Body of pancreas (tissue), 4 donors: ENCODE data around the gene CYP11A1. TPM values are rescaled to one million over a fixed set of nuclear protein-coding genes. Genes with fewer than 3 reads are reported as not detected.

Experiments used
- ATAC-seq: fragments of 150-250 bp; one replicate; pipeline ENCODE4 v1.9.1; 2016
- DNase-seq, 4 donors: peaks; one replicate each; pipeline ENCODE4 v3.0.0-alpha.2; 2019
- H3K27ac ChIP-seq, 4 donors: fragments of 200-600 bp; sonication (generic); 1 replicate in 3 of 4; 2 replicates in 1 of 4; pipeline versions ENCODE4 v1.5.1 to v1.6.1; 2016 to 2019; ENCODE audit warnings: mild to moderate bottlenecking in 1 of 4, mixed read lengths in 1 of 4, moderate library complexity in 1 of 4
- H3K27me3 ChIP-seq, 2 donors: fragments of 200-600 bp; sonication (generic); one replicate each; pipeline ENCODE4 v1.6.0; 2016; ENCODE audit warnings: mild to moderate bottlenecking in 1 of 2
- H3K36me3 ChIP-seq, 2 donors: fragments of 200-600 bp; sonication (generic); replicated peaks in 1 of 2; 2 replicates each; pipeline ENCODE4 v1.5.1; 2016; ENCODE audit warnings: low read depth in 2 of 2; ENCODE audit not compliant: insufficient read depth in 1 of 2
- H3K4me1 ChIP-seq: fragments of 200-600 bp; sonication (generic); one replicate; pipeline ENCODE4 v1.6.0; 2016
- H3K4me3 ChIP-seq, 2 donors: fragments of 200-600 bp; sonication (generic); 1 replicate in 1 of 2; 2 replicates in 1 of 2; pipeline ENCODE4 v1.5.1; 2016 to 2019
- H3K9me3 ChIP-seq, 3 donors: fragments of 200-600 bp; sonication (generic); 1 replicate in 2 of 3; 2 replicates in 1 of 3; pipeline ENCODE4 v1.5.1; 2016
- POLR2A ChIP-seq, 3 donors: fragments of 450-650 bp; IDR thresholded peaks; one replicate each; pipeline ENCODE4 v1.6.1; 2016; ENCODE audit warnings: antibody characterized with exemption in 3 of 3, mild to moderate bottlenecking in 2 of 3
- WGBS, 2 donors: methylation state at CpG; one replicate each; pipeline ENCODE4 v1.1.5; 2017; 5-methylcytosine and 5-hydroxymethylcytosine counted together
- intact Hi-C: fragments of 100-400 bp; cut with DNase I; formaldehyde crosslinking; loops from one replicate; pipeline ENCODE4 v1.15.1; 2023
- total RNA-seq, 2 donors: library from RNA; depleted of rRNA; stranded (reverse); fragments of >200 nt; gene quantifications; one replicate each; pipeline ENCODE4 v1.1.0, GENCODE V29; 2016
- TF ChIP-seq, protein P1 (sequence below), 7 experiments: fragments of 450-650 bp in 4 of 7; fragments of 200-600 bp in 3 of 7; sonication (generic) in 3 of 7; IDR thresholded peaks; one replicate each; pipeline ENCODE4 v1.5.1; 2016 to 2019; ENCODE audit warnings: antibody characterized with exemption in 7 of 7

Gene CYP11A1
- total RNA-seq, 2 donors from 2014 or later: 0.26 to 0.99 TPM

DNA sequence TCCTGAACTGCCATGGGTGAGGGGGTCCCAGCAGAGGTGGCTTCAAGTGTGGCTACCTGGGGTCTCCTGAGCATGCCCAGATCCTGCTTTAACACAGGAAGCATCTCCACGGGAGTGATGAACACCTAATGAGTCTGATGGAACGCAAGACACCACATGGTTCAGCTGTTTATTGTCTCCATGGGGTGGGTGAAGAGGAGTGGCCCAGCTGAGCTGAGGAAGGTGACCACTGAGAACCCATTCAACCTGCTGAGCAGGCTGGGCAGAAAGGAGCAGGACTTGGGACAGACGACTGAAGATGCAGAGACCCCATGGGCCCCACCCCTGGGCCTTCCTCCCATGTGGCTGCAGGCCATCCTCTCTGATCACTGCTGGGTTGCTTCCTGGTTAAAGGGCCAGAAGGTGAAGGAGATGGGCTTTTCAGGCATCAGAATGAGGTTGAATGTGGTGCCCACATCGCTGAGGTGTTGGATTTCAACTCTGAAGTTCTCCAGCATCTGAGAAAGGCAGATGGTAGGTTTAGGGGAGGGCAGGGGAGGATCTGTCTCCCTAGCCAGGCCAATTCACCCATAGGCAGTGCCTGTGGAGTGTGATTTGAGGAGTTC lies 29.7 kb downstream of the CYP11A1 start:
- H3K4me3 ChIP-seq: no peak overlapping the region
- no peaks in the 10 kb centered on the region for H3K36me3 ChIP-seq
- WGBS, 2 donors: 63 to 67% methylated on average over 4 of the region's 4 CpGs
- no peaks in the 10 kb centered on the region for H3K27me3 ChIP-seq
- ATAC-seq: no peak
- intact Hi-C loops: no loop called here
- no peak overlapping the region for H3K27ac ChIP-seq
- DNase-seq: no peak
- no peaks in the 10 kb centered on the region for H3K9me3 ChIP-seq
- TF ChIP-seq, protein P1, sequence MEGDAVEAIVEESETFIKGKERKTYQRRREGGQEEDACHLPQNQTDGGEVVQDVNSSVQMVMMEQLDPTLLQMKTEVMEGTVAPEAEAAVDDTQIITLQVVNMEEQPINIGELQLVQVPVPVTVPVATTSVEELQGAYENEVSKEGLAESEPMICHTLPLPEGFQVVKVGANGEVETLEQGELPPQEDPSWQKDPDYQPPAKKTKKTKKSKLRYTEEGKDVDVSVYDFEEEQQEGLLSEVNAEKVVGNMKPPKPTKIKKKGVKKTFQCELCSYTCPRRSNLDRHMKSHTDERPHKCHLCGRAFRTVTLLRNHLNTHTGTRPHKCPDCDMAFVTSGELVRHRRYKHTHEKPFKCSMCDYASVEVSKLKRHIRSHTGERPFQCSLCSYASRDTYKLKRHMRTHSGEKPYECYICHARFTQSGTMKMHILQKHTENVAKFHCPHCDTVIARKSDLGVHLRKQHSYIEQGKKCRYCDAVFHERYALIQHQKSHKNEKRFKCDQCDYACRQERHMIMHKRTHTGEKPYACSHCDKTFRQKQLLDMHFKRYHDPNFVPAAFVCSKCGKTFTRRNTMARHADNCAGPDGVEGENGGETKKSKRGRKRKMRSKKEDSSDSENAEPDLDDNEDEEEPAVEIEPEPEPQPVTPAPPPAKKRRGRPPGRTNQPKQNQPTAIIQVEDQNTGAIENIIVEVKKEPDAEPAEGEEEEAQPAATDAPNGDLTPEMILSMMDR (IDR thresholded peaks at IDR 0.05): no peak
- TF ChIP-seq POLR2A (IDR thresholded peaks at IDR 0.05): no peak
- no peaks in the 10 kb centered on the region for H3K4me1 ChIP-seq

DNA sequence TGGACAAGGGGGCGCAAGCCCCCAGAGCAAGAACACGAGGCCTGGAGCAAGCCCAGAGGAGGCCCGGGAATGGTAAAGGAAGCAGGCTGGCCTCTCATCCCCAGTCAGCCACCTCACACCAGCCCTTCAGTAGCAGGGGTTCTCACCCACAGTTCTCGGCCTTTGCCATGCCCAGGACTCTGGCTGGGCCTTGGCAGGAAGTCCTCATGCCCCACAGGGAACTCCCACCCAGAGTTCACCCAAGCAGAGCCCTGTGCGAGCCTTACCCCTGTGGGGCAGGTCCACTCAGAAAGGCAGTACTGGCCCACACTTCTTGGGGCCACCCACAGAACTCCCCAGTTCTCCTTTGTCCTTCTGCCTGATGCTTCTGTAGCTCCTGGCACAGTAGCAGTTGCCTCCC lies 30.3 kb downstream of the CYP11A1 start:
- Histone ChIP-seq H3K27me3 (no peaks in the 10 kb centered on the region), H3K9me3 (no peaks in the 10 kb centered on the region), H3K4me1 (no peaks in the 10 kb centered on the region), H3K27ac (no peak overlapping the region), H3K36me3 (no peaks in the 10 kb centered on the region), H3K4me3 (no peak overlapping the region)
- no peak for DNase-seq
- TF ChIP-seq, protein P1 (IDR thresholded peaks at IDR 0.05): no peak
- no peak for TF ChIP-seq POLR2A (IDR thresholded peaks at IDR 0.05)
- ATAC-seq: no peak
- intact Hi-C loops: no loop called here
- WGBS, 2 donors: 72 to 100% methylated on average over 1 to 5 of the region's 5 CpGs

DNA sequence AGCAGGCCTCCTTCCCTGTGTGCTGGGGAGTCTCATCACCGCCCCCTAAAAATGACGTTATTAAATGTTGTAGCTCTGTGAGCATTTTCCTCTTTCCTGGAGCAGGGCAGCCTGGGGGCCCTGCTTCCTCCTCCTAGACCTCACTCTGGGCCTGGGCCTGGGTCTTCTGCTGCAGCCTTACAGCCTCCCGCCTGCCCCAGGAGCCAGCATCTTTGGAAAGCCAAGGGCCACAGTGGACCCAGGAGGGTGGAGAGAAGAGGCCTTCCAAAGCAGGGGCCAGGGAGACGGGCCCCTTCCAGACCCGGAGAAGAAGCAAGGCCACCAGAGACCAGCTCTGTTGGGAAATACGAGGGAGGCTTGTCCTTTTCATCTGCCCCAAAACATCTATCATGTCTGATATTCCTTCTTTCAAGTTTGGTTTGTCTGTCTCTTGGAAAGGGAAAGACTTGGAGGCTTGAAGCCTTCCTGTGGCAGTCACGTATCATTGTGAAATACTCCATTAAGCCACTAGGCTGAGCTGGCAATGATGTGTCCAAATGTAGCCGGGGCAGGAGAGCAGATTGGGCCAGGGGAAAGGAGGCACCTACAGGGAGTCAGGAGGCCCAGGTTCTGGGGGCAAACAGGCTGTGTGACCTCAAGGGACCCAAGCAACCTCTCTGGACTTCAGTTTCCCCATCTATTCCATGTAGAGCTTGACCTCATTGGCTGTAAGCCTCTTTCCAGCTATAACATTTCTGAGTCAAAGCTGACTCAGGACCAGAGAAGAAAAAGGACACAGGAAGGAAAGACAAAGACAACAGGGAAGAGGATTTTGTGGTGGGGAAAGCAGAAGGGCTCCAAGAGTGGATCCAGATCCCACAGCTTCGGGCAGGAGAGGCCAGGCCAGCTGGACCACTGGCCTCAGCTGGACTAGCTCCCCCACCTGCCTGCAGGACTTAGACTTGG lies 31.1 kb downstream of the CYP11A1 start:
- no peak overlapping the region for H3K4me3 ChIP-seq
- no peaks in the 10 kb centered on the region for H3K9me3 ChIP-seq
- H3K36me3 ChIP-seq: no peaks in the 10 kb centered on the region
- TF ChIP-seq, protein P1 (IDR thresholded peaks at IDR 0.05): no peak
- no peak for TF ChIP-seq POLR2A (IDR thresholded peaks at IDR 0.05)
- no peak for ATAC-seq
- no peaks in the 10 kb centered on the region for H3K27me3 ChIP-seq
- DNase-seq: no peak
- no peaks in the 10 kb centered on the region for H3K4me1 ChIP-seq
- no peak overlapping the region for H3K27ac ChIP-seq
- intact Hi-C loops: no loop called here
- WGBS, 2 donors: 68 to 70% methylated on average over 8 to 9 of the region's 9 CpGs

DNA sequence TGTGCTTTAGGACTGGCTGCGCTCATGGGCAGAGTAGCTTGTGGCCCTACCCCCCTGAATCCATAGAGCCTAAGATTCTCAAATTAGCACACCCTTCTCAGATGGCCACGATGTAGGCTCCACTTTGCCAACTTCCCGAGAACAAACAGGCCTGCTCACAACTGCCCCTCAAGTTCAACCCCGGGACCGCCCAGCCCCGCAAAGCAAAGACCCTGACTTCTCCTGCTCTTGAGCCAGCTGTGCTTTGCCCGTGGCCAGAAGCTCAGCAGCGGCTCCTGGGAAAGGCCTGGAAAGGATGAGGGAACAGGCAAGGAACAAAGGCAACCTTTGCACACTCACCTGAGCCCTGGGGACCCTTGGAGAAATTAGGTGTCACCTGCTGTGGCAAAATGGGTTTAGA lies 32.0 kb downstream of the CYP11A1 start:
- Histone ChIP-seq H3K4me3 (no peak overlapping the region), H3K27ac (no peak overlapping the region), H3K27me3 (no peaks in the 10 kb centered on the region), H3K36me3 (no peaks in the 10 kb centered on the region), H3K4me1 (no peaks in the 10 kb centered on the region), H3K9me3 (no peaks in the 10 kb centered on the region)
- intact Hi-C loops: no loop called here
- WGBS, 2 donors: 68 to 79% methylated on average over 8 of the region's 8 CpGs
- ATAC-seq (no peak), DNase-seq (no peak)
- no peak for TF ChIP-seq POLR2A (IDR thresholded peaks at IDR 0.05)
- TF ChIP-seq, protein P1 (IDR thresholded peaks at IDR 0.05): no peak
